ENCODE measurements around the gene ZNF621. TPM values are rescaled to one million over a fixed set of nuclear protein-coding genes. Genes with fewer than 3 reads are reported as not detected.
A peak's percentile ranks its signal among the peaks of the same experiment; 100 is the strongest.

The ZNF621 gene
- total RNA-seq, 6 experiments from 2014 or later = 18.1 to 21.3 (median 20.5) TPM

DNA sequence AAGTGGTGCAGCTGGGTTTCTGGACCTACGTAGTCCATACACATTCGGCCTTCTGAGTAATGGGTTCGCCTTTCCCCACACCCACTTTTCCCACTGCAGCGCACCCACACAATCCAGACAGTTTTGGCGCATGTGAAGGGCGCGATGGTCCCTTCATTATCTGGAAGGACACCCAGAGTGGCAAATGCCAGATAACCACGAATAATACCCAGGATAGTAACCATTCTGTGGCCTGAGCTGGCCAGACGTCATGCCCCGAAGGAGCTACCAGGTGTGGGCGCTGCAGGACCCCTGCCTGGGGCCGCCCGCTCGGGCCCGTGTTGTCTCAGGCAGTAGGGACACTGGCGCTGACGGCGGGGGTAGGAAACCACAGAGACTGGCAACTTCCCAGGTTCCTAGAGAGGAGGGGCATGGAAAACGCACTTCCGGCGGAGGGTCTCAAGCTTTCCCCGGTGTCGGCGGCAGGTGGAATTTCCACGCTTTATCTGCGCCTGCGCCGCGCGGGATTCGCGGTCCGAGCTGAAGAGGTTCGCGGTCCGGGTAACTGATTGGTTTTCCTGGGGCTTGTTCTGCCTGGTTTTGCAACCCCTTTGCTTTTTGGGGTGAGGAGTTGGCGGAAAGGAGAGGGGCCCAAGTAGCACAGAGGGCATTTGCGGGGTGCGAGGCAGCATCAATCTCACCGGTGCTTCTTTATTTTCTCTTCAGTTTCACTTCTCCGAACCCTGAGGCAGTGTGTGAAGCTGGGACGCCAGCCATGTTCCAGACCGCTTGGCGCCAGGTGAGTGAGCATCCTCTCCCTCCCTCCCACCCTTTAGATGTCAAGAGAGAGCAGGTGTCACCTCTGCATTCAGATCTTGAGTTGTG is 18.9 kb upstream of the ZNF621 start, which contains the start of gene ZNF620:
Gene ZNF620, plus strand, starts transcription at position 441 of the 864 bp plus-strand sequence. Its CDS starts 314 bp downstream, at position 755.
- H3K4me1 Mint-ChIP-seq (ENCODE audit: low read depth) = peaks cover 32% of the 10 kb centered on the region
- DNase-seq = no peak
- TF ChIP-seq, protein P1, sequence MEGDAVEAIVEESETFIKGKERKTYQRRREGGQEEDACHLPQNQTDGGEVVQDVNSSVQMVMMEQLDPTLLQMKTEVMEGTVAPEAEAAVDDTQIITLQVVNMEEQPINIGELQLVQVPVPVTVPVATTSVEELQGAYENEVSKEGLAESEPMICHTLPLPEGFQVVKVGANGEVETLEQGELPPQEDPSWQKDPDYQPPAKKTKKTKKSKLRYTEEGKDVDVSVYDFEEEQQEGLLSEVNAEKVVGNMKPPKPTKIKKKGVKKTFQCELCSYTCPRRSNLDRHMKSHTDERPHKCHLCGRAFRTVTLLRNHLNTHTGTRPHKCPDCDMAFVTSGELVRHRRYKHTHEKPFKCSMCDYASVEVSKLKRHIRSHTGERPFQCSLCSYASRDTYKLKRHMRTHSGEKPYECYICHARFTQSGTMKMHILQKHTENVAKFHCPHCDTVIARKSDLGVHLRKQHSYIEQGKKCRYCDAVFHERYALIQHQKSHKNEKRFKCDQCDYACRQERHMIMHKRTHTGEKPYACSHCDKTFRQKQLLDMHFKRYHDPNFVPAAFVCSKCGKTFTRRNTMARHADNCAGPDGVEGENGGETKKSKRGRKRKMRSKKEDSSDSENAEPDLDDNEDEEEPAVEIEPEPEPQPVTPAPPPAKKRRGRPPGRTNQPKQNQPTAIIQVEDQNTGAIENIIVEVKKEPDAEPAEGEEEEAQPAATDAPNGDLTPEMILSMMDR (IDR thresholded peaks at IDR 0.05) = peak; percentile 37
- peak within 1 kb of the TSS; percentile 90 for H3K4me3 Mint-ChIP-seq
- peak within 1 kb of the TSS; percentile 95 for H3K27ac Mint-ChIP-seq
- no peaks in the 10 kb centered on the region for H3K36me3 Mint-ChIP-seq (ENCODE audit: low read depth)
- no peaks in the 10 kb centered on the region for H3K9me3 Mint-ChIP-seq
- no peaks in the 10 kb centered on the region; the same call in 1 of the 2 replicates for H3K27me3 Mint-ChIP-seq (ENCODE audit: insufficient read depth)

DNA sequence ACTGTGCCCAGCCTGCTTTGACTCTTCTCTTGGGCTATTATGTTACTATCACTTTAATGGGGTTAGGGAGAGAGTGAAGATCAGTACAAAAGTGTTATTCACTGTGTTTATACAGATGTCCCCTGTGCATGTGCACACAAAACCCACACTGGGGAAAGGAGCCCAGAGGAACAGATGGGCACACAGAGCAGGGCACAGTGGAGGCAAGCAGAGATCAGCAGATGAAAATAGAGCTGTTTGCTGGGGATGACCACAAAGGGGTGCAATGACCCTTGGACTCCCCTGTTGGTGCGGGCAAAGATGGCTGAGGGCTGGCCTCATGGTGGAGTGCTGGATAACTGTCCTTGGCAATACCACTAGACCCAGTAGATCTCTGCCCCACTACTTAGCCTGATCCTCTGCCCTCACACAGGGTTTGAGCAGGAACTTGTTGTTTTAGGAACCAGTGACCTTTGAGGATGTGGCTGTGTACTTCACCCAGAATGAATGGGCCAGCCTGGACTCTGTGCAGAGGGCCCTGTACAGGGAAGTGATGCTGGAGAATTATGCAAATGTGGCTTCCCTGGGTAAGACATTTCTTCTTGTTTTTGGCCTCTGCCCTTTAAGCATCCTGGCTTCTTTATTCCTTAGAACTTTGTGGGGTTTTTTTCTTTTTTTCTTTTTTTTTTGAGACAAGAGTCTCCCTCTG is 13.6 kb upstream of the ZNF621 start:
- Mint-ChIP-seq H3K9me3 (no peaks in the 10 kb centered on the region), H3K36me3 (ENCODE audit: low read depth) (no peaks in the 10 kb centered on the region), H3K4me3 (no peak overlapping the region), H3K4me1 (ENCODE audit: low read depth) (peaks cover 18% of the 10 kb centered on the region), H3K27me3 (ENCODE audit: insufficient read depth) (no peaks in the 10 kb centered on the region; the same call in 1 of the 2 replicates), H3K27ac (no peak overlapping the region)
- TF ChIP-seq, protein P1 (IDR thresholded peaks at IDR 0.05) = no peak
- no peak for DNase-seq

DNA sequence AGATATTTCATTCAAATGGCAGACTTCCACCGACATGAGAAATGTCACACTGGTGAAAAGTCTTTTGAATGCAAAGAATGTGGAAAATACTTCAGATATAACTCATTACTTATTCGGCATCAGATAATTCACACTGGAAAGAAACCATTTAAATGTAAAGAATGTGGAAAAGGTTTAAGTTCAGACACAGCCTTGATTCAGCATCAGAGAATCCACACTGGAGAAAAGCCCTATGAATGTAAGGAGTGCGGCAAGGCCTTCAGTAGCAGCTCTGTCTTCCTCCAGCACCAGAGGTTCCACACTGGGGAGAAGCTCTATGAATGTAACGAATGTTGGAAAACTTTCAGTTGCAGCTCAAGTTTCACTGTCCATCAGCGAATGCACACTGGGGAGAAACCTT is 8.6 kb upstream of the ZNF621 start:
- Mint-ChIP-seq H3K27ac (peak overlapping the region; percentile 5), H3K36me3 (ENCODE audit: low read depth) (no peaks in the 10 kb centered on the region), H3K4me1 (ENCODE audit: low read depth) (peaks cover 19% of the 10 kb centered on the region), H3K4me3 (no peak overlapping the region), H3K9me3 (no peaks in the 10 kb centered on the region), H3K27me3 (ENCODE audit: insufficient read depth) (no peaks in the 10 kb centered on the region)
- peak; percentile 15 for DNase-seq
- TF ChIP-seq, protein P1 (IDR thresholded peaks at IDR 0.05) = no peak

DNA sequence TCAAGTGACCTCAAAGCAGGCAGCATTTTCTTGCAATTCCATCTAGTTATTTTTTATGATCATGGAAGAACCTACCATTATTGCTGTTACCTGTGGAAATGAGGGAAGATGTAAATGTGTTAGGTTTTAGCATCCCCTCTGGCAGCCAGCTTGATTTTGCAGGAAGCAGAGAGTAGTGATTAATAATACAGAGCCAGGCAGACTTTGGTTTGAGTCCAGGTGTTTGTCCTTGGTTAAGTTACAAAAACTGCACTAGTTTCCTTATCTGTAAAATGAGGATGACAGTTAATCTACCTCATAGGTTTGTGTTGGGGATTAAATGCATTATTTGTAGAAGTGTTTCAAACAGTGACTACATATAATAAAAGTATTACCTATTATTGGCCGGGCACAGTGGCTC is 6.7 kb upstream of the ZNF621 start:
- no peak overlapping the region for H3K27ac Mint-ChIP-seq
- H3K4me1 Mint-ChIP-seq (ENCODE audit: low read depth) = peaks cover 19% of the 10 kb centered on the region
- H3K4me3 Mint-ChIP-seq = no peak overlapping the region
- DNase-seq = no peak
- H3K9me3 Mint-ChIP-seq = no peaks in the 10 kb centered on the region
- no peaks in the 10 kb centered on the region for H3K36me3 Mint-ChIP-seq (ENCODE audit: low read depth)
- TF ChIP-seq, protein P1 (IDR thresholded peaks at IDR 0.05) = no peak
- H3K27me3 Mint-ChIP-seq (ENCODE audit: insufficient read depth) = no peaks in the 10 kb centered on the region

DNA sequence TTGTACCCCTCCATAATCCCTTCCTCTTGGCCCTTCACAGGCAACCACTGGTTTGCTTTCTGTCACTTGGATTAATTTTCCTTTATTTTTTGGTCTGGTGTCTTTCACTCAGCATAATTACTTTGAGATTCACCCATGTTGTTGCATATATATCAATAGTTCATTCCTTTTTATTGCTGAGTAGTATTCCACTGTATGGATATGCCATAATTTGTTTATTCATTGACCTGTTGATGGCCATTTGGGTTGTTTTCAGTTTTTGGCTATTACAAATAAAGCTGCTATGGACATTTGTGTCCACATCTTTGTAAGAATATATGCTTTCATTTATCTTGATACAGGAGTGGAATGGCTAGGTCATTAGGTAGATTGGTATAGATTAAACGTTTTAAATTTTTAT is 5.9 kb upstream of the ZNF621 start:
- TF ChIP-seq, protein P1 (IDR thresholded peaks at IDR 0.05) = no peak
- H3K27me3 Mint-ChIP-seq (ENCODE audit: insufficient read depth) = no peaks in the 10 kb centered on the region
- no peaks in the 10 kb centered on the region for H3K9me3 Mint-ChIP-seq

More for the DNA sequence above, 5.9 kb upstream of the ZNF621 start:
- H3K4me3 Mint-ChIP-seq = no peak overlapping the region
- H3K4me1 Mint-ChIP-seq (ENCODE audit: low read depth) = peaks cover 19% of the 10 kb centered on the region
- H3K27ac Mint-ChIP-seq = no peak overlapping the region
- DNase-seq = no peak
- no peaks in the 10 kb centered on the region for H3K36me3 Mint-ChIP-seq (ENCODE audit: low read depth)

Data from HFFc6 (cell line).